ENCODE measurements around the gene MED12L.

GRCh38 chr3:151480492-151480891 is 395.0 kb downstream of the MED12L start:
- TF ChIP-seq CTCF (conservative IDR thresholded peaks at IDR 0.05; ENCODE audit: low read length), result no peak
- no peak for TF ChIP-seq EZH2phosphoT487 (IDR thresholded peaks at IDR 0.05; ENCODE audit: borderline replicate concordance, low read depth, low read length)

All from OCI-LY7 (cell line).